Medulla oblongata (tissue), 1 donor: ENCODE results near the gene CLSTN1.
A peak's percentile ranks its signal among the peaks of the same experiment; 100 is the strongest.
"Not testable (repeated sequence)": the region's sequence is repeated elsewhere in the genome, so short reads cannot be mapped to it uniquely, and the experiment has no call there.

Source experiments
- DNase-seq: peaks from one replicate; pipeline ENCODE4 v3.0.0-alpha.2; 2015; ENCODE audit errors: extremely low spot score

CLSTN1 gene

DNA sequence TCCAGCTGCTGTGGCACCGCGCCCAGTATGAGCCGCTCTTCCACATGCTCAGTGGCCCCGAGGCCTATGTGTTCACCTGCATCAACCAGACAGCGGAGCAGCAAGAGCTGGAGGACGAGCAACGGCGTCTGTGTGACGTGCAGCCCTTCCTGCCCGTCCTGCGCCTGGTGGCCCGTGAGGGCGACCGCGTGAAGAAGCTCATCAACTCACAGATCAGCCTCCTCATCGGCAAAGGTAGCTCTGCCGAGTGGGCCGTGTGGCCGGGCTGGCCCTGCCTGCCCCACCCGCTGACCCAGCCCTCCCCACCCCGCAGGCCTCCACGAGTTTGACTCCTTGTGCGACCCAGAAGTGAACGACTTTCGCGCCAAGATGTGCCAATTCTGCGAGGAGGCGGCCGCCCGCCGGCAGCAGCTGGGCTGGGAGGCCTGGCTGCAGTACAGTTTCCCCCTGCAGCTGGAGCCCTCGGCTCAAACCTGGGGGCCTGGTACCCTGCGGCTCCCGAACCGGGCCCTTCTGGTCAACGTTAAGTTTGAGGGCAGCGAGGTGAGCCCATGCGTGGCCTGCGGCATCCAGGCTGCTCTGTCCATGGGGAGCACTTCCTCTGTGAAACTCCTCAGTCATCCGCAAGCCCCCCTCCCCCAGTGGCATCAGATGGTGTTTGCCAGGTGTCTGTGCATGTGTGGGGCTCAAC lies 108.1 kb downstream of the CLSTN1 start:
- DNase-seq = no peak

GRCh38 chr1:9714257-9714718 lies 109.5 kb downstream of the CLSTN1 start:
- no peak for DNase-seq

DNA sequence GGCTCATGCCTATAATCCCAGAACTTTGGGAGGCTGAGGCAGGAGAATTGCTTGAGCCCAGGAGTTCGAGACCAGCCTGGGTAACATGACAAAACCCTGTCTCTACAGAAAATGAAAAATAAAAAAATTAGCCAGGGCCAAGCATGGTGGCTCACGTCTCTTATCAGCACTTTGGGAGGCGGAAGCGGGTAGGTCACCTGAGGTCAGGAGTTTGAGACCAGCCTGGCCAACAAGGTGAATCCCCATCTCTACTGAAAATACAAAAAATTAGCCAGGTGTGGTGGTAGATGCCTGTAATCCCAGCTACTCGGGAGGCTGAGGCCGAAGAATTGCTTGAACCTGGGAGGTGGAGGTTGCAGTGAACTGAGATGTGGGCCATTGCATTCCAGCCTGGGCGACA lies 111.0 kb downstream of the CLSTN1 start:
- not testable (repeated sequence) for DNase-seq

- no peak for DNase-seq
Observed at GRCh38 chr1:9711466-9712020, 112.2 kb downstream of the CLSTN1 start.

- DNase-seq = no peak
Observed at GRCh38 chr1:9710037-9710436, 113.7 kb downstream of the CLSTN1 start.

- no peak for DNase-seq
Observed at GRCh38 chr1:9706178-9706577, 117.6 kb downstream of the CLSTN1 start.

DNA sequence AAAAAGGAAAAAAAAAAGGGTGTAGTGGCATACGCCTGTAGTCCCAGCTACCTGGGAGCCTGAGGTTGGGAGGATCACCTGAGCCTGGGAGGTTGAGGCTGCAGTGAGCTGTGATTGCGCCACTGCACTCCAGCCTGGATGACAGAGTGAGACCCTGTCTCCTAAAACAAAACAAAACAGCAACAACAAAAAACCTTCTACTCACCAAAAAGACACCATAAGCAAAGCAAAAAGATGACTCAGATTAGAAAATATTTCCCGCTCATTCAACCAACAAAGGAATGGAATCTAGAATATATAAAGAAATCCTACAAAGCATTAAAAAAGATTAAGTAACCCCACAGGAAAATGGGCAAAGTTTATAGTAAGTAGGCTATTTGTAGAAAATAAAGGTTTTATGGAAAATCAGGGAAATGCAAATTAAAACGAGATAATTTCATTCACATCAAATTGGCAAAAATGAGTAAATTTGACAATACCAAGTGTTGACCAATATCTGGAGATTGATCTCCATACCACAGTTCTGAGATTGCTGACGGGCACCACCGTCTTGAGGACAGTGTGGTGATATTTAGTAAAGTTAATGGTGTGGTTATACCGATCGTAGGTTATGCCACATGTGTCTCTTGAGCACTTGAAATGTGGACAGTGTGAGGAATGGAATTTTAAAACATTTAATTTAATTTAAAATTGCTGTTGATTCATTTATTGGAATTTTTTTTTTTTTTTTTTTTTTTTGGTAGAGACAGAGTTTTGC lies 118.2 kb downstream of the CLSTN1 start:
- no peak for DNase-seq

DNA sequence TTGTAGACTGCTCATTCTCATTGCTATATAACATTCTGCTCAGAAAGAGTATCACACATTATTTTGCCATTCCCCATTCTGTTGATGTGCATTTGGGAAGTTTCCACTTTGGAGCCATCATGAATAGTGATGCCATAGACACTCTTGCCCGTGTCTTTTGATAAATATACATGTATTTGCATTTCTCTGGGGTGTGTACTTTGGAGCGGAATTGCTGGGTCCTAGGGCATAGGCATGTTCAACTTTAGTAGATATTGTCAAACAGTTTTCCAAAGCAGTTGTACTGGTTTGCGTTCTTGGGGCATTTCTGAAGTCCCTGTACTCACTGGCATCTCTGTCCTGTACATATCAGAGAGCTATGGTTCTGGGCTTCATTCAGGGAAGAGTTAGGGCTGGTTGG lies 120.1 kb downstream of the CLSTN1 start:
- DNase-seq = no peak

DNA sequence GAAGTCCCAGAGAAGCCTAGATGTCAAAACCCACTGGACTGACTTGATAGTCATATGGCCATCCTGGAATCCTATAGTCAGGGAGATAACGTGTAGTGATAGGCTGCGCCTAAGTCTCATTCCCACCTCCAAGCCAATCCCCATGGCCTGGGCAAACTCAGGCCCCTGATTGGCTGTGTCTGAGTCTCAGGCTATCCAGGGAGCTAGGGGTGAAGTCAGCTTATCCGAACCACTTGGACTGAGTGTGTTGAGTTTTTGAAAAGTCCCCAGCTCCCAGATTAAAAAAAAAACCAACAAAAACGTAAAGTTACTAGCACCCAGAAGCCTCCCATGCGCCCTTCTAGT lies 120.6 kb downstream of the CLSTN1 start:
- DNase-seq = no peak

DNA sequence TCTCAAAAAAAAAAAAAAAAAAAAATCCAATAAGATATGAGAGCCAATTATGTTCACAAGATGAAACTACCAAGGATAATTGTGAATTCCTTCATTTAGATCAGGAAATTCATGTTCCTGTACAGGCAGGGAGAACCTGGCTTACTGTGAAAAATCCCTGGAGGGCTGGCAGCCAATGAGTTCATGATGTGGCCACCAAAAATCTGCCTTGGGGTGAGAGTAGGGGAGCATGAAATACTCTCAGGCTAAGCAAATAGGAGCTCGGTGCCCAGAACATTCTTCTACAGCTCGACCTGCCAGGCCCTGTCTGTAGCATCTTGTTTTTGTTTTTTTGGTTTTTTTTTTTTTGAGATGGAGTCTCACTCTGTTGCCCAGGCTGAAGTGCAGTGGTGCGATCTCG lies 122.1 kb downstream of the CLSTN1 start:
- no peak for DNase-seq

- DNase-seq = no peak
Observed at GRCh38 chr1:9700340-9700739, 123.4 kb downstream of the CLSTN1 start.

DNA sequence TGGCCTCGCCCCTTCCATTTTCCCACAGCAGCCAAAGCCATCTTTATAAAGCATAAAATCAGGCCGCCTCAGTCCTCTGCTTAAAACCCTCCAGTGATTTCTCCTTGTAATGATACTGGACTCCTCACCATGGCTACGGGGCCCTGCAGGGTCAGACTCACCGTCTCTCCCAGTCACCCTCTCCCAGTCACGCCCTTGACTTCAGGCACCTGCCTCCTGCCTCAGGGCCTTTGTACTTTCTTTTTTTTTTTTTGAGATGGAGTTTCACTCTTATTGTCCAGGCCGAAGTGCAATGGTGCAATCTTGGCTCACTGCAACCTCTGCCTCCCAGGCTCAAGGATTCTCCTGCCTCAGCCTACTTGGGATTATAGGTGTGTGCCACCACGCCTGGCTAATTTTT lies 124.4 kb downstream of the CLSTN1 start:
- no peak for DNase-seq

DNA sequence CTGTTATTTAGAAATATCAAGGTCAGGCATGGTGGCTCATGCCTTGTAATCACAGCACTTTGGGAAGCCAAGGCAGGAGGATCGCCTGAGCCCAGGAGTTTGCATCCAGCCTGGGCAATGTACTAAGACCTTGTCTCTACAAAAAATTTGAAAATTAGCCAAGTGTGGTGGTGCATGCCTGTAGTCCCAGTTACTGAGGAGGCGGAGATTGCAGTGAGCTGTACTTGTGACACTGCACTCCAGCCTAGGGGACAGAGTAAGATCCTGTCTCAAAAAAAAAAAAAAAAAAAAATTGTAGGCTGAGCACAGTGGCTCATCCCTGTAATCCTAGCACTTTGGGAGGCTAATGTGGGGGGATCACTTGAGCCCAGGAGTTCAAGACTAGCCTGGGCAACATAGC lies 127.0 kb downstream of the CLSTN1 start:
- no peak for DNase-seq

DNA sequence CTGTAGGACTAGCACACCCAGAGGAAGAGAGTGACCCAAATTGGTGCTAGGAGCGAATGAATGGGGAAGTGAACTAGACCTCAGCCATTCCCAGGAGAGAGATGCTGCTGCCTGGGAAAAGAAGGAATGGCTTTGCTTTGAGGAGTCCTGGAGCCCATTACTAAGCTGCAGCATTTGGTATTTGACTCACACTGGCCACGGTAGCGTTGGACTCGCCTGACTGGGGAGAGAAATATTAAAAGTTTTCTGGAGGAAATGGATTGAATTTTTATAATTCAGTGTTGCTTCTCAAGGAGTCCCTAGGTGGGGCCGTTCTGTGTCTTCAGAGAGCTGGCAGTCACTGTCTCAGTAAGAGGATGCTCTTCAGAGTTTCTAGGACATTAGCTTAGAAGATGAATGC lies 132.1 kb downstream of the CLSTN1 start:
- no peak for DNase-seq

DNA sequence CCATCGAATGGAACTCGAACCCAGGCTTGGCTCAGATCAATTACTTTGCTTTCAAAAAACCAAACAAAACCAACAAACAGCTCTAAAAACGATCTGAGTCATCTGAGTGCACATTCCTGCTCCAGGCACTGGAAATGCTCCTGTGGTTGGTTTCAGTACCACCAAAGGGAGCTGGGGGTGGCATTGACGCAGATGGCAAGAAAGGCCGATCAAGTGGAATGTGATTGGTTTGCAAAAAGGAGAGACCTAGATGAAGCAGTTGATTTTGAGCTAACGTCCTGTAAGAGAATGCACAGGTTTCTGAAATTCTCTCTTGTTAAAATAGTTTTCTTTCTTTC lies 132.7 kb downstream of the CLSTN1 start:
- DNase-seq = no peak

DNA sequence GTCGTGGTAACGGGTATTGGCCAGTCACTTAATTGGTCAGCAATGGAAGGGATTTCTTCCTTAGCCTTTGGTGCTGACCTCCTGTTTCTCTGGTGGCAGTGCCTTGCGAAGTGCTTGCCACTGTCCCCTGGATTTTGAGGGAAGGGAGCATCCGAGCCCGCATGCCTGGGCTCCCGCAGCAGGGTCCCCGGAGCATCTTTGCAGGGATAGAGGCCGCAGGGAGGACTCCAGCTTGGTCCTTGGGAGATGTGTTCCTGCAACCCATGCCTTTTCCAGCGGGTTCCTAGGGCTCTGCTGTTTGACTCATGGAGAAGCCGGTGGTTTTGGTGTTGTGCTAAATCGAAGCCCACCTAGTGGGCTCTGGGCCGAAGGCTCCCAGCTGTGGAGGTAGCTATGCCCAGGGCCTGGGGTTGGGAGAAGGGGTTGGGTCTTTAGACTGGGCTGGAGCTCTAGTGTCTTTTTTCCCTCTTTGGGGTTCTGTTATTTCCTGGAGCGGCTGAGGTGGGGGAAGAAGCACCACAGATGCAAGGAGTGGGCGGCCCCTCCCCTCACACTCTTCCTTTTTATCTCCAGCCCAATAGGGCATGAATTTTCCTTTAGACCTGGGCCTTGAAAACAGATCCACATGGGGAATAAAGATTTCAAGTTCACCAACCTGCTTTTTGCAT lies 133.2 kb downstream of the CLSTN1 start:
- DNase-seq = no peak

GRCh38 chr1:9689971-9690381 lies 133.8 kb downstream of the CLSTN1 start:
- DNase-seq = no peak

DNA sequence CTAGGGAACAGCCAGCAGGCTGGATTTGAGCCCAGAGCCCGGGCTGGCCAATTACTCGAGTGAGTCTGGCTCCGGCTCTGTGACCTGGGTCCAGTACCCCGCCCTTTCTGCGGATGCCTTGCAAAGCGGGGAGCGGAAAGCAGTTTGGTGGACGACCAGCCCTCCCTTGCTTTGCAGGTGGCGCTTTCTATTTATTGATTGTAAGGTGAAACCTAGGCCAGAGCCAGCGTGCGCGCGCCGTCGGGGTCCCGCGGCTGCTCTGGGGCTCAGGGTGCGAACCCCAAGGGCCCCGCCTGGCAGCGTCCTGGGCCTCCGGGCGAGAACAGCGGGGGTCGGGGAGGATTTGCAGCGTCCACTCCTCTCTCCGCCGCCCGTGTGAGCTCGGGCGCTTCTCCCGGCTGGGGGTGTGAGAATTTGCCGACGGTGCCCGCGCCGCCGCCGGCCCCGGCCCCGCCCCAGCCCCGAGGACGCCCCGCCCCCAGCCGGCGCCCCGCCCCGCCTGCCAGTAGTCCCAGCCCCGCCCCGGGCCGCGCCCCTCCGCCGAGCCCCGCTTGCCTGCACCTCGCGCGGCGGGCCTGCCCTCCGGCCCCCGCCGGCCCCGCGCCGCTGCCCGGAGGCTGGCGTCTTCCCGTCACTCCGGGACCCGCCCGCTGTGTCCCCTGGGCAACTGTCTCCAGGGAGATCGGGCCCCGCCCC lies 134.6 kb downstream of the CLSTN1 start:
- peak; percentile 39 for DNase-seq

- DNase-seq = no peak
Observed at GRCh38 chr1:9688599-9688998, 135.2 kb downstream of the CLSTN1 start.

DNA sequence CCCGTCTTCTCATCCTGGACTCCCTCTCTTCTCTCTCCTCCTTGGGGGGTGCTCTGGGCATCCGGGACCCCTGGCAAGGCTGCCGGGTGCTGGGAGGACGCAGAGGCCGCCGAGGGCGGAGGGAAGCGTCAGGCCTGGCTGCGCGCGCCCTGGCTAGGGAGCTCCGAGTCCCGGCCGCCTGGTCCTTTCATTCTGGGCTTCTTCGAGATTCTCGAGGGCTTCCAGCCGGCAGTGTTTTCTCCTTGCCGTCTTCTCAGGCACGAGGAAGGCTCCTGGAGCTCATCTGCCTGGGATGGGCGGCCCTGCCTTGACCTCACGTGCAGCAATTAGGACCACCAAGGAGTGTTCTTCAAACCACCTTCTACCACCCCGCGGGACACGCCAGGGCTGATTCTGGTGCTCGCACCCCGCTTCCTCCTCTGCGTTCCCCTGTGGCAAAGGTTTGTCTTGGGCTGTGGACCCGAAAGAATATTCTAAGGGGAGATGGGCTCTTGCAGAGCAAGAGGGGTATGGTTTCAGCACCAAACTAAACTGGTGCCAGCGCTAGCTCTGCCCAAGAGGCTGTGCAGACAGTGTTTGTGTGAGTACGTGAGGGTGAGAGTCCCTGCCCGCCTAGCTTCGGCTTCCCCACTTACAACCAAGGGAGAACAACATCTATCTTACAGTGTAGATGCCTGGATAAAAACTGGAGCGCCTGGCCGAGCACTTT lies 135.7 kb downstream of the CLSTN1 start:
- DNase-seq = no peak

GRCh38 chr1:9687120-9687873 lies 136.5 kb downstream of the CLSTN1 start:
- DNase-seq = no peak
